ENCODE results near the gene HYAL1.
A peak's percentile ranks its signal among the peaks of the same experiment; 100 is the strongest.
"Not testable (repeated sequence)": the region's sequence is repeated elsewhere in the genome, so short reads cannot be mapped to it uniquely, and the experiment has no call there.

The HYAL1 gene

DNA sequence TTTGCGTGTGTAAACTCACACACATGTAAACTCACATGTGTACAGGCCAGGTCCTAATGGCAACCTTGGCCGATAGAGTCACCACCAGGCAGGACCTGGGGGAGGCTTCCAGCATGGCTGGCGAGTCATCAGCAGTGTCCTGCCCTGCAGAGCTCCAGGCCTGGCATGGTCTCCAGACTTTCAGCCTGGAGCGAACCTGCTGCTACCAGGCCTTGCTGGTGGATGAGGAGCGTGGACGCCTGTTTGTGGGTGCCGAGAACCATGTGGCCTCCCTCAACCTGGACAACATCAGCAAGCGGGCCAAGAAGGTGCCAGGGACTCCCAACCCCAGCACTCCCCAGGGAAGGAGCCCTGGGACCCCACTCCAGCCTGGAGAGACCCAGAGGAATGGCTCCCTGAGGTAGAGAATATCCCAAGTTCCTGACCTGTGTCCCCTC, 33.4 kb downstream of the HYAL1 start:
- DNase-seq, result peak in 1 of 42 donors; percentile 17

DNA sequence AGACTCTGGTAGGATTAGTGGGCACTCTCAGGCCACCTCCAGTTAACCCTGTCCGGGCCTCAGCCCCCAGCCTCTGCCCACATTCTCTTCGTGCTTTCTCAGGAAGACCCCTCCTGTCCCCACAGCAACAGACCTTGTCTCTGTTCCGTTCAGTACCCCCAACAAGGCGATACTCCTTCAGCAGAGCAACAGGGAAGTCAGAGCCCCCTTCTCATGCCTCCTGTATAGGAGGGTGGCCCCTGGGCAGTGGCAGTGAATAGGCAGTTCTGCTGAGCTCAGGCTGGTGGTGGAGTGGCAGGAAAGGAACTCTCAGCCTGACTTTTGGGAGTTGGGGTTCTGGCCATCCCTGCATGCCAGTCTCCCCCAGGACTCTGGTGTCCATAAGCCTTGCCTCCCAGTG, 33.9 kb downstream of the HYAL1 start:
- DNase-seq, result no peak
- intact Hi-C loops (cut with DNase I), result no loop called here

More for the DNA sequence above, 33.4 kb downstream of the HYAL1 start:
- intact Hi-C loops (cut with DNase I), result loop anchor here (10.0 kb wide), 2 partner anchors 55 to 155 kb away; partner anchors contain the start of genes HYAL2 and TUSC2

DNA sequence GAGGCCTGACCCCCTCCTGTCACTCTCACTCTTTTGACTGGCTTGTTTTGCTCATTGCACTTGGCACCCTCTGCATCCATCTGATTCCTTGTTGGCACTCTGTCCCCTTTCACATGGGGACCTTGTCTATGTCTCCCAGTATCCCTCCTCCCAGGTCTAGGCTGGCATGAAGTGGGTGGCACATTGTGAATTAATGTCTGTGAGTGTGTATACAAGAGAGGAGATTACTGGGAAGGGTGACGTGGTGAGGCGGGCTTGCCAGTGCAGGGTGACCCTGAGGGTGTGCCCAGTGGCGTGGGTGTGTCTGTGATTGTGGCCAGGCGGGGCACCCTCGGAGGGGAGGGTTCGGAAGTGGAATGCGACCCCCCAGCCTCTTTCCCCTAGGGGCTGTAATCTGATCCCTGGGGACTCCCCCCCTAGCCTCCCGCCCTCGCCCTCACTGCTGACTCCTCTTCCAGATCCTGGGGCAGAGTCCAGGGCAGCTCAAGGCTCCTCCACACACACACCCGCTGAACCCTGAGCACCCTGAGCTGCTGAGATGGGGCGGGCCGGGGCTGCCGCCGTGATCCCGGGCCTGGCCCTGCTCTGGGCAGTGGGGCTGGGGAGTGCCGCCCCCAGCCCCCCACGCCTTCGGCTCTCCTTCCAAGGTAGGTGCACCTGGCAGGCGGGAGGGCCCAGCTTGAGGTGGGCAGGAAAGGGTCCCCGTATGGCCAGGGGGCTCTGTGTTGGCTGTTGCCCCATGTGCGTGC, 34.5 kb downstream of the HYAL1 start, which contains the start of gene SEMA3B:
Gene SEMA3B (plus strand): TSS at position 445 of the 749 bp plus-strand sequence. CDS start 94 bp downstream, at position 539.
- intact Hi-C loops (cut with DNase I), result no loop called here
- DNase-seq, result peak in 34 of 42 donors; percentile 42 to 84 (median 66)

DNA sequence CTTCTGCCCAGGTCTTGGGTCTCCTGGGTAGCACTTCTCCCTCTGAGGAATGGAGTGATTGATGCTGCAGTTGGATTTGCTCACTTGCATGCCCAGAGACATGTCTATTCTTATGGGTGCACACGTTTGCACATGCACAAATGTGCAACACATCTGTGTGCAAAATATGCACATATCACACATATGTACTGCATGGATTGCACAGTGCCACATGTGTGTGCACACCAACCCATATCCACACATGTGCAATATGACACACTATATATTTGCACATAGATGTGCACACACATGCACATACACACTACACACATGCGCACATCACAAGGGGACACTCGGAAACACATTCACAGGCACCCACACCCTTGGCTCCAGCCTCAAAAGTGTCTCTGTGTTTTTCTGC, 35.1 kb downstream of the HYAL1 start:
- DNase-seq, result no peak
- intact Hi-C loops (cut with DNase I), result no loop called here

DNA sequence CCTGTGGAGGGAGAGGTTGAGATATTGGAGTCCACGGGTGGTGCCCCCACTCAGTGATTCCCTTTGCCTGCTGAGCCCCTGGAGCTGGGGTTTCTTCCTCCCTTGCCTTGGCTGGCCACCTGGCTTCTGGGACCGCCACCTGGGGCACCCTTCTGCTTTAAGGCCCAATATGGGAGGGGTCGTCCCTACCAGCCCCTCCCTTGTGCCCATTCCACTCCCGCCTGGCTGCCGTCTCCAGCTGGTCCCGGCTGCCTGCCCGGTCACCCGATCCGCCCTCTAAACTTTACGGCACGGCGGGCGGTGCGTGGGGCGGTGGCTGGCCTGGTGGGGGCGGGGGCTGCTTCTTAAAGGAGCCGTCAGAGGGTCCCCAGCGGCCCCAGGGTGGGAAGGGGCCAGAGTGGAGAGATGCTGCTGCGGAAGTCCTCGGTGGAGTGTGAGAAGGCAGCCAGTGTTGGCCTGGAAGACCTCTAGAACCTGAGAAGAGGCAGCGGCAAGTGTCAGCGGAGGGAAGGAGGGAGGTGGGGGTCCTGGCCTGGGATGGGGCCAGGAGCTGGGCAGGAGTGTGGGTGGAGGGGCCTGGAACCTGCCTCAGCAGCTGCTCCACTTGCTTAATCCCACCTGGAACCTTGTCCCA, 36.0 kb downstream of the HYAL1 start:
- DNase-seq, result peak in 41 of 42 donors; percentile 64 to 91 (median 81)
- intact Hi-C loops (cut with DNase I), result no loop called here

DNA sequence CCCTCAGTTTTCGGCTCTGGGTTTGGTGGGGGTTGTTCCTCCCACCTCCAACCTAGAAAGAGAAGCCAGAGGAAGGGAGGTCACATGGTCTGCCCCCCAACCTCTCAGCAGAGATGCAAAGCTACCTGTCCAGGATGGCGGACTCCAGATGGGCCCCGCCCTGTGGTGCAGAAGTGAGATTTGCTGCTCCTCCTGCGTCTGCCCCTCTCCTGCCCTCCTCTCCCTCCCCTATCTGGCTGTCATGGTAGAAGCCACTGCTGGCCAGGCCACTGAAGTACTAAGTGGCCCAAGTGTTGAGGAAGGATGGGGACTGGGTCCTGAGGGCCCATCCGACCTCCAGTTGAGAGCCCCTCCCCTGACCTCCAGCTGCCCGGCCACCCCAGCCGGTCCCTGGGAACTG, 36.5 kb downstream of the HYAL1 start:
- intact Hi-C loops (cut with DNase I), result no loop called here
- DNase-seq, result peak in 1 of 42 donors; percentile 15

DNA sequence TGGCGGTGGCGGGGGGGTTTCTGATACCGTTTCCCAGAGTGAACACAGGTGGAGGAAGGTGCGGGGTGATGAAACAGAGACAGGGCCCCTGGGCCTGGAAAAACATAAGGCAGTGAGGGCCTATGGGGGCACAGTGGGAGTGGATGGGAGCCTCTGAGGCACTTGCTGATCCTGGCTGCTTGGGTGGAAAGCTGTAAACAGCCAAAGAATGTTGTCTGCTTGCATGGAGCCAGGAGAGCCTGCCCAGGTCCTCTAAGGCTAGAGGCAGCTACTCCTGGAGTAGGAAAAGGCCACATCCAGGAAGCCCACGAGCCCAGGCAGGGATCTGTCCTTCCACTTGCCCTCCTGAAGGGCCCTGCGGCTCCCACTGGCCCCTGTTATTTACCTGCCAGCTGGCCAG, 37.4 kb downstream of the HYAL1 start:
- peak in 1 of 42 donors; percentile 14 for DNase-seq
- intact Hi-C loops (cut with DNase I), result no loop called here

DNA sequence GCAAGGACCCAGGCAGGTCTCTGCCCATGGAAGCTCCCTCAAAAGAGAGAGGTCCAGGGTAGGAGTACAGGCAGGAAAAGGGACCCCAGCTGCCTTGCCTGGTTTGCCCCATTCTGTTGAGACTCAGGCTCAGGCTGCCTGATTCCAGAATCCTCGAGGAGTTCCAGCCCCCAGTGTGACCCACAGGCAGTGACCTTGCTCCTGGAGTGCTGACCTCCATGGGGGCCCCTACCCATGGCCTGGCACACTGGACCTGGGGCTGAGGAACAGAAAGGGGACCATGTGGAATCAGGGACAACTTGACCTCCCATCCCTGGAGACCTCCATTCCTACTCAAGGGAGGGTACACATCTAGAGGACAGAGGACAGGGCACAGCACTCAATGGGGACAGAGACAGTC, 37.8 kb downstream of the HYAL1 start:
- peak in 1 of 42 donors; percentile 16 for DNase-seq
- intact Hi-C loops (cut with DNase I), result no loop called here

DNA sequence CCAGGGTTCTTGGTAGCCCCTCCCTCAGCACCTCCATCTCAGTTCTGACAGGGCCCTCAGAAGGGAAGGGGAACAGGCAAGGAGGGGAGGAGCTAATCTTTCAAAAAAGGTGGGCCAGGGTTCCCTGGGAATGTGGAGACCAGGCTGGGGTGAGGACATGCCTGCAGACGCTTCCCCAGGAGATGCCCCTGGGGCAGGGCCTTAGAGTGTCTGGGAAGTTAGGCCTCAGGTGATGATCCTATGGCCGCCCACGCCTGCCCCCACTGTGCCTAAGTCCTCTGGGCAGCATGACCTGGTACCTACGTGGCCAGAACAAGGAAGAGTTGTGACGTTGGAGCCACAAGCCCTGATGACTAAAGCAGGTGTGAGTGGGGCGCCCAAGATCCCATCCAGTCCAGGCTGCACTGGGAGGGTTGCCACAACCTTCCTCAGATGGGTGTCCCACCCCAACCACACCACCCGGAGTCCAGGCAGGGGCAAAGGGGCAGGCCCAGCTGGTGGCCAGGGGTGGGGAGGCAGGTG, 38.3 kb downstream of the HYAL1 start:
- intact Hi-C loops (cut with DNase I), result no loop called here
- peak in 1 of 42 donors; percentile 23 for DNase-seq

DNA sequence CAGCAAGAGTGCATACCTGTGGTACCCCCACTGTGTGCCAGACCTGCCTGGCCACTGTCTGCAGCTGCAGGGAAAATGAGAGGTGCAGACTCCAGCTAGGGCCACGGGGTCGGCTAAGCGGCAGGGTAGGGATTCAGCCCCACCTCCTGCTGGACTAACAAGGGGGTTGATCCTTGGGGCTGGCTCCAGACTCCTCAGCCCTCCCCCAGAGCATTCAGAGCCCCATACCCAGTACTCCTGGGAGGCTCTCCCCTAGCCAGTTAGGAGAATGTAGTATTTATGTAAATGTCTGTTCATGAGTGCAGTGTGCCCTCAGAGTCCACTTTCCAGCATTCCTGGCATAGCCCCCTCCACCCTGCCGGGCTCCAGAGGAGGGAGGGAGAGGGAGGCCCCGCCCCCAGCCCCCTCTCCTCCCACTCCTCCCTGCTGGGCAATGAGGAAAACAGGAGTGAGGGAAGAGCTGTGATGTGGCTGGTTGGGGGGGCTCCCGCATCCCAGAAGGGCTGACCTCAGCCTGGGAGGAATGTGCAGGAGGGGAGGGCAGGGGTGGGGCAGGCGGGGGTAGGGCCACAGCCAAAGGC, 38.9 kb downstream of the HYAL1 start:
- peak; percentile 67 to 94 (median 84) for DNase-seq
- intact Hi-C loops (cut with DNase I), result no loop called here

DNA sequence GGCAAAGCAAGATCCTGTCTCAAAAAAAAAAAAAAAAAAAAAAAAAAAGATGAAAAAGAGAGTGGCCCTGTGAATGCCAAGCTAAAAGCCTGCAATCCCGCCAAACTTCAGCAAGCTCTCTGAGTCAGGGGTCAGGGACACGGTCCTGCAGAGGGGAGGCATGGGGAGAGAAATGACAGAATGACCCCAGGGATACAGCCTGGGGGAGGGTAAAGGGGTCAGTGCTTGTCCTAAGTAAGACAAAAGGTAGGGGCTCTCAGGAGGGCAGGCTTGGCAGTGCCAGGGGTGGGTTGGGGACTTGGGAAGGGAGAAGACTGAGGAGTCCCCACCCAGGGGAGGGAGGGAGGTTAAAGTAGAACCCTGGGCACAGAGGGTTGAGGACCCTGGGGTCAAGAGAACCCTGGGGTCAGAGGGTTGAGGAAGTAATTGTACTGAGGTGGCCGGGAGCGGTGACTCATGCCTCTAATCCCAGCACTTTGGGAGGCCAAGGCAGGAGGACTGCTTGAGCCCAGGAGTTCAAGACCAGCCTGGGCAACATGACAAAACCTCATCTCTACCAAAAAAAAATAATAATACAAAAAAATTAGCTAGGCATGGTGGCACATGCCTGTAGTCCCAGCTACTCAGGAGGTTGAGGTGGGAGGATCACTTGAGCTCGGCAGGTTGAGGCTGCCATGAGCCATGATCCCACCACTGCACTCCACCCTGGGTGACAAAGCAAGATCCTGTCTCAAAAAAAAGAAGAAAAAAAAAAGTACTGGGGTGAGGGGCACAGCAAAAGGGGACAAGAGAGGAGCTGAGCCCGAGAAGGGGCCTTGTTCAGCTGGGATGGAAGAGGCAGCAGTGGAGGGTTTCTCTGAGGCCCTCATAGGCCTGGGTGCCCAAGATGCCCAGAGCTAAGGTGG, 39.6 kb downstream of the HYAL1 start:
- intact Hi-C loops (cut with DNase I), result no loop called here
- DNase-seq, result peak in 1 of 42 donors; percentile 14

DNA sequence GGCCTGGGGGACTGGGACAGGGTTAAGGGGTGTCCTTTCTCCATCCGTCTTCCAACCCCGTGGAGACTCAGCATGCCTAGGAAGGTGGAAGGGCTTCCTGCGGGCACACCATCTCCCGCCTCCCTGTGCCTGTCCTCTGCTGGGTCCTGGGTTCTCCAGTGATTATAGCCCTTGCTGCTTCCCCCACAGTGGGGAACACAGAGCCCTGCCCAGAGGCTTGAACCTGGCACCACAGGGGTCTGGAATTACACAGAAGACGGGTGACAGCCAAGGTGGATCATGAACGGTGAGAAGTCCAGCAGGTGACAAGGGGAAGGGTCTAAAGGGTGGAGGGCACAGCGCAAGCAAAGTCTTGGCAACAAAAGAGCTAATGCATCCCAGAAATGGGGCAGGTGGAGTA, 40.6 kb downstream of the HYAL1 start:
- intact Hi-C loops (cut with DNase I), result no loop called here

DNA sequence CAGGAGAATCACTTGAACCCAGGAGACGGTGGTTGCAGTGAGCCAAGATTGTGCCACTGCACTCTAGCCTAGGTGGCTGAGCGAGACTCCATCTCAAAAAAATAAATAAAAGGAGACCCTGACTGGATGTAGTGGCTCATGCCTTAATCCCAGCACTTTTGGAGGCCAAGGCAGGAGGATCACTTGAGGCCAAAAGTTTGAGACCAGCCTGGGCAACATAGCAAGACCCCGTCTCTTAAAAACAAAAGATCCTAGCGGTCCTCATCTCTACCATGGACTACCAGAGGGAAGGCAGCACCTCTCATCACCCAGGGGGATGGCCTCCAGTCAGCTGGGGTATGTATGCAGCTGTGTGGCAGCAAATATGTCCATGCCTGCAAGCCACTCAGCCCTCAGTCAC, 41.2 kb downstream of the HYAL1 start:
- DNase-seq; intact Hi-C loops (cut with DNase I): not testable (repeated sequence)

More for the DNA sequence above, 40.6 kb downstream of the HYAL1 start:
- DNase-seq, result peak in 1 of 42 donors; percentile 14

DNA sequence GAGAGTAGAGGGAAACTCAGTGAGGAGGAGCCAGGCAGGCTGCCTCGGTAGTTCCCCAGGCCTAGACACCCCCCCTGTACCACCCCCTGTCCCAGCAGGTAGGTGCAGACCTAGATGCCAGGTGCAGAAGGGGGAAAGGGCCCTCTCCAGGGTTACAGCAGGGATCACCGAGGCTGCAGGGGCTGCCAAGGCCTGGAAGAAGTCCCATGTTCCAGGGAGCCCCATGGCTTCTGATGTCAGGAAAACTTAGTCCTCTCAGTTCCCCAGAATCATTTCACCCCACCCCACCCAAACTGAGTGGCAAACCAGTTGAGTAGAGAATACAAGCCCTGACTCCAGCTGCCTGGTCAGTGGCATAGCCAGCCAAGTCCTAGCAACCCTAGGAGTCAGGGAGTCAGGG, 41.9 kb downstream of the HYAL1 start:
- peak in 2 of 42 donors; percentile 16 to 30 for DNase-seq
- intact Hi-C loops (cut with DNase I), result no loop called here

DNA sequence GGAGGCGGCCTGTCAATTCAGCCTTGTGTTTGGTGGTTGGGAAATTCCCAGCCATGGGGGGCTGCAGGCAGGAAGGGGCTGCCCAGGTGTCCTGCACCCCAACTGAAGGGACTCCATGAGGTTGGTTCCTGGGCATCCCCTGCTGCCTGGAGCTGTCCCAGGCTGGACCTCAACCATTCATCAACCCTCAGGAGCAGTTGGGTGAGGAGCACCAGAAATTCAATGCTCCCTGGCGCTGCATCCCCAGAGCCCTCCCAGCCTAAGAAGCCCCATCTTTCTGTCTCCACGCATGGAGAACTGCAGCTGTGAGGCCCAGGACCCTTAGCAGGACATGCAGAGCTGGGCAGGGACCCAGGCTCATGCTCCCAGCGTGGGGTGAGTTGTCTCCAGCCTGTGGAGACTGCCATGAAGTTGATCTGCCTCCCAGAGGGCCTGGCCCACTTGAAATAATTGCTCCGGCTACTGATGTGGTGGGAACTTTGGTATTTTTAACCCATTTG, 42.4 kb downstream of the HYAL1 start:
- DNase-seq, result peak in 2 of 42 donors; percentile 43 to 49
- intact Hi-C loops (cut with DNase I), result no loop called here

DNA sequence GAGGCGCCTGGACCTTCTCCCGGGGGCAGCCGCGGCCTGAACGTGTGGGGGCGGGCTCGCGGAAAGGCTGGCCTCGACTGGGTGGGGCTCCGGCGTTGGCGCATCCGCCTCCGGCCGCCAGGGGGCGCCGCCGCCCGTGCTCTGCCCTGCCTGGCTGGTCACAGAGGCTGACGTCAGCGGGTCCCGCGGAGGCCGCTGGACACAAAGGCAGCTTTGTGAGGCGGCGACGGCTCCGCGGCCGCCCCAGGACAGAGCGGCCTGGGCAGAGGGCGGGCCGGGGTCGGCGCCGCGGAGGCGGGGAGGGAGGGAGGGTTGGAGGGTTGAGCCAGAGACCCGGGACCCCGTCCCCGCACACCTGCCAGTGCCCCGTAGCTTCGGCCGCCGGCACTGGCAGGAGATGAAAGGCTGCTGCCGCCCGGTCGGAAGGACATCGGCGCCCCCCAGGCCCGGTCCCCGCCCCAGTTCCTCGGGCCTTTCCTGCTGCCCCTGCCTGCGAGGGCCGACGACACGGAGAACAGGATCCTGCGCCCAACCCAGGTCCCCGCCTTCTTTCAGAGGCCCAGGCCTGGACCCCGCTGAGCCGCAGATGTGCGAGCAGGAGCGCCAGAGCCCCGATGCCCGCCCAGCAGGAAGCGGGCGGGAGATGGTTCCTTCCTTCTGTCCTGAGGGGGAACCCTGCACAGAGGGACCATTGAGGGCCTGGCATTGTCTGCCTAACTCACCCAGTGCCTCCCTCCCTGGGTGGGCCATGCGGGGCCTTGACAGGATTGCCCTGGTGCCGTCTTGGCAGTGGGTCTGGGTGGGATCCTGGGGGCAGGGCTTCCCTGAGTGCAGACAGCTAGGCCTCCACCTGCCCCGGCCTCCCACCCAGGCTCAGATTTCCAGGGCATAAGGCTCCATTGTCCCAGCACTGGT, 43.1 kb downstream of the HYAL1 start:
- intact Hi-C loops (cut with DNase I), result no loop called here

DNA sequence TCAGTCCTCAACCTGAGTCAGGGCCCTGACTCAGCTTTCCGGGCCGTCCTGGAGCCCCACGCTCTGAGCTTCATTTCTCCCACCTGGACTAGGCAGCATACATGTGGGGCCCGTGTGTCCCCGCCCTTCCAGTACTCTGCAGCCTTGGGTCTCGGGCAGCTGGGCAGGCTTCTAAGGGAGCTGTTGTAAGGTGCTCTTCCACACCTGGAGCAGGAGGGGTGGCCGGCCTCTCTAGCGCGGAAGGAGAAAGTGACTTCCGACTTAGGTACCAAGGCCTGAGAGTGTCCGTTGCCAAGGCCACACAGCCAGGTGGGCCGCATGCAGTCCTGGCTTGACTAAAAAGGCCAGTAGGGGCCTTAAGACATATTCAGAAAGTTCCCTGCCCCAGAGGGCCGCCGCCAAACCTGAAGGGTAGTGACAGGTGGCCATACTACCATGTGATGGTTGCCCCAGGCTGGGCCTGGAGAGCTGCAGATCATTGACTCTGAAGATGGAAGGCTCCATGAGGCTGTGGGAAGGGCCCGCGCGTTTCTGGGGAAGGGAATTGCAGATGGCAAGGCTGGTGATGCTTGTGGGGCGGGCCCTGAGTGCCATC, 43.8 kb downstream of the HYAL1 start:
- no peak for DNase-seq
- intact Hi-C loops (cut with DNase I), result no loop called here

More for the DNA sequence above, 43.1 kb downstream of the HYAL1 start:
- peak; percentile 84 to 98 (median 94) for DNase-seq

Data from head of caudate nucleus (tissue), 42 donors.